Stimulated activated naive CD4-positive, alpha-beta T cell (primary cell): ENCODE results near the gene SLC39A11.
"Not testable (repeated sequence)": the region's sequence is repeated elsewhere in the genome, so short reads cannot be mapped to it uniquely, and the experiment has no call there.

ENCODE experiments used
- DNase-seq, 6 experiments: peaks; one replicate each; lab custom pipeline; 2025; lab: John Stamatoyannopoulos, UW

SLC39A11 gene

DNA sequence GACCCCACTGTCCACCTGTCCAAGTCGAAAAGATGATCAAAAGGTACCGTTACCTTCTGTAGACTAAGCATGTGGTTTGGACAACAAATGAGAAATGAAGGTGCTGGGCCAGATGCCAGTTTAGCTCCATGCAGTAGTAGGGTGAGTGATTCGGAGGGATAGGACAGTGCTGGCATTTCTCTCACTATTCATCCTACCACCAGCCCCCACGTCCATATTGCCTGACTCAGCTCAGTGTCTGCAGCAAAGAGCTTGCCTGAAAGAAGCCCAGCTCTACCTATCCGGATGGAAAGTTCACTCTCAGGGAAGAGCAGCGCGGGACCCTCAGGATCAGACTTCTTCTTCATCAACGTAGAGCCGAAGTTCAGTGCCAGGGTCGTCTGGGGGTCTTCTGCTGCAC, 145.0 kb downstream of the SLC39A11 start:
- no peak for DNase-seq

DNA sequence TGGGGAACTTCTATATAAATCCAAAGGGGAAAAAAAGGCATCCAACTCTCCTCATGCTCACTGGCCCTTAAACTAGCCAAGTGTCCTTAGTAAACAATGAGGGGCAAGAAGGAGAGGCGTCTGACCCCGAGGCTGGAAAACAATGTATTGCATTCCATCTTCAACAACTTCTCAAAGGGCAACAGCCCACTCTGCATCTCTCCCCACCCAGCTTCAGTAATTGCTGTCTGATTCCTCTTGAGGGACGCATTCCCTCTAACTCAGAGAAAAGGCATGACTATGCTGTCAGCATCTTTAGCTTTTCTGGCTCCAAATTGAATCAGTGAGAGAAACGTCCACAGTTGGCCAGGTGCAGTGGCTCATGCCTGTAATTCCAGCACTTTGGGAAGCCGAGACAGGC, 145.8 kb downstream of the SLC39A11 start:
- no peak for DNase-seq

DNA sequence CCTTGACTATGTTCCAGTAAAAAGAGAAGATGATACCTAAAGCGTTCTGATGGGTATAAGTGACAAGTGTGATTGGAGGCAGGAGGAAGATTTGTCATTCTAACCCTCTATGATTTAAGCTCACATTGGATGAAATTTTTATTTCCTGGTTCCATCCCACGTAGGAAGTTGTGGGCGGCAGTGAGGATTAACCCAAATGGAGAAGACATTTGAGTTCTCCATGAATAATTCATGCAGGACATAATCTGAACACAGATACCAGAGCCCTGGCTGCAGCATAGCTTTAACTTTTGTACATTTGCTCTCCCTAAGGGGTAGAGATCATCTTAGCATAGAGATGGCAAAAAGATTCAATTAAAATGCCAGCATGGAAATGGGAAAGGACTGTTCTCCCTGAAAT, 146.3 kb downstream of the SLC39A11 start:
- no peak for DNase-seq

DNA sequence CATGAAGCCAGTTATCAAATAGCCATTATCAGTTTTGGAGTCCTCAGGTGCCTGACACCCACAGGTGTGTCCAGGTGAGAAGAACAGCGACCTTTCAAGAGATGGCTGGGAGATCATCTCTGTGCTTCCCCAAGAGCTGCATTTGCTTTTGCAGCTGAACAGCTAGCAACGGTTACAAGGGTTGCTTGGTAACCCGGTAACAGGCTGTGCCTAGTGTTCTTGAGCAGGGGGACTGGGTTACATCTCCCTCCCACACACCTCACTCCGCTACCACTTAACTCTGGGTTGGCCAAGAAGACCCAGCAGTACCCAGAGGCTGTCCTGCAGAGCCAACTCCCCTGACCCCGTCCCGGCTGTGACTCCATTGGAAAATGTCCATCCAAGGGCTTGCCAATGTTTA, 147.0 kb downstream of the SLC39A11 start:
- DNase-seq: no peak

DNA sequence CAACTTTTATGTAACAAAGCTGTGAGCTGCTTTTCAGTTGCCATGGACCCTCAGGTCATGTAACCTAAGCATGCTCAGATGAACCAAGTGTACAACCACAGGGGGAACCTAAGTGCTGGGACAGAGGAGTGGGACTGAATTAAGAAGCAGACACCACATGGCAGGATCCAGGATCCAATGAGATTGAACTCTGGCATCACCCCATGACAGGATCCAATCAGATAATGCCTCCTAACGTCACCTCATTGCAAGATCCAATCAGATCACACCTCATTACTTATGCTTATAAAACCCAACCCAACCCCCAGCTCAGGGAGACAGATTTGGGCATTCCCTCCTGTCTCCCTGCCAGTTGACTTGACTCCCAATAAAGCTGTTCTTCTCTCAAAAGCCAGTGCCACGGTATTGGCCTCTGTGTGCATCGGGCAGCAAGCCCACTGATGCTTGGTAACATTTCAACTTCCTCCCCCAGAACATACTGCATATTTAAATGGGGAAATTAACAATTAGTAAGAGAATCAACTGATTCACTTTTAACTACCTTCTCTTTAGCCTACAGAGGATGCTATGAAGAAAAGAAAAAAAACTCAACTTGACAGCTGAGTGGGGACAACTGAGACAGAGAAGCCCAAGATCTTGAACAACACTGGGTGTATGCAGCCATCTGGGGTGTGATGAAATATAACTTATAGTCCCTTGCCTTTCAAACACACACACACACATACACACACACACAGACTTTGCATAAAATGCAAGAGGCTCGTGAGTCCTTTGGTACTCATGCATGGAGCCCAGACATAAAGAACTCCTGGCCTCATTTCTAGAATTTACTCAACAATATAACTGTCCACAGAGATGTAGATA, 148.4 kb downstream of the SLC39A11 start:
- DNase-seq: no peak

DNA sequence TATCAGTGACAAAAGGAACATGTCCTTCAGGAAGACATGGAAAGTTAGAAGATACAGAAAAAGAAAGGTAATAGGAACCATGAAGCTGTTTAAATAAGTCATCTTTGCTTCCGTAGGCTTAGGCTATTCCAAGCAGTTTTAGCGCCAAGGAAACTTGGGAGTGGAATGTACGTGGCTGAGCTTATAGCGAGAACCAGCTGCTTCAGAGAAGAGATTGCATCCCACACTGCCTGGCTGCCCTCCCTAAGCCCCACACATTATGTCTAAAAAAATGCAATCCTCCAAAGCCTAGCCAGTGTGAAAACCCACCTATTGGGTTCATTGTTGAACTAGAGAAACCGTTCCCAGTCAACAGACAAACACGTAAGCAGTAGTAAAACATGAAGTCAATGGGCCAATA, 149.9 kb downstream of the SLC39A11 start:
- DNase-seq: no peak

DNA sequence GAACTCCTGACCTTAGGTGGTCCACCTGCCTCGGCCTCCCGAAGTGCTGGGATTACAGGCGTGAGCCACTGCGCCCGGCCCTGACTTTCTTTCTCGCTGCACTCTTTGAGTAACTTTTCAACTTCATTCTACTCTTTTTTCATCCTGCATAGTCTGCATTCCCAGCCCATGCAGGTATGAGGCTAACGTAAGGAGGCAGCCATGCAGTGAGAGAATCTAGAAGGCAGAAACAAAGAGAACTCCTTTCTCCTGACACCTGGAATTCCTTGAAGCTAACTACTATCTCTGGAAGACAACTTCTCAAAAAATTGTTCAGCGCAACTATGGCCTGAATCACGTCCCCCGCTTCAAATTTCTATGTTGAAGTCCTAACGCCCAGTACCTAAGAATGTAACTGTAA, 152.0 kb downstream of the SLC39A11 start:
- no peak for DNase-seq

DNA sequence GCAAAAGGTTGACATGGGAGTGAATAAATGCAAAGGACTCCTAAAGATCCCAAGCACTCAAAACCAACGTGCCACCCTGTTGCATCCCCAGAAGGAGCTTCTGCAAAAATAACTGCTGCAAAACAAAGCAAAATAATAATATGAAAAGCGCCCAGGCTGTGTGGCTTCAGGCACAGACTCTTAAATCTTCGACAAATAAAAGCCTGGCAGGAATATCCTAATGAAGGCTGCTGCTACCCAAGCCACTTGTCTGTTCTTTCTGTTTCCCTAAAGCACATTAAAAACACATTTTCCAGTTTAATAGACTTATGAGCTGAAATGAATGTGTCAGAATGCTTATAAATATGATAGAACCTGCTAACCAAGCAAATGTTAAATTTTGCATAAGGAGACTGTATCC, 154.0 kb downstream of the SLC39A11 start:
- DNase-seq: no peak

DNA sequence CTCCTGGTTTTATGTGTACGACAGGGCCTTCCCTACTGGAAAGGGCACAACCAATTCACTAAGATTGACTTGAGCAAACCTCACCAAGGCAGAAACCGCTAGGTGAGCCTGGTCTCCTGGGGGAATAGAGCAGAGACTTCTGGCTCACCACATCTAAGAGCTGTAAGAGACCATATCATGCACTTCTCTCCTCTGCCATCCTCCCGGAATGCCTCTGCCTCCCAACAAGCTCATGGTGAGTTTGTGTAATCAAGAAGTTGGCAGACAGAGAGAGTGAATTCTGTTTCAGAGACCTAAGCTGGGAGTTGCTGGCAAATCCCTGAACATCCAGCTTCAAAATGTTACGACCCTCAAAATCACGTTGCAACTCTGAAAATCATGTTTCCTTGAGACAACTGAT, 154.8 kb downstream of the SLC39A11 start:
- no peak for DNase-seq

DNA sequence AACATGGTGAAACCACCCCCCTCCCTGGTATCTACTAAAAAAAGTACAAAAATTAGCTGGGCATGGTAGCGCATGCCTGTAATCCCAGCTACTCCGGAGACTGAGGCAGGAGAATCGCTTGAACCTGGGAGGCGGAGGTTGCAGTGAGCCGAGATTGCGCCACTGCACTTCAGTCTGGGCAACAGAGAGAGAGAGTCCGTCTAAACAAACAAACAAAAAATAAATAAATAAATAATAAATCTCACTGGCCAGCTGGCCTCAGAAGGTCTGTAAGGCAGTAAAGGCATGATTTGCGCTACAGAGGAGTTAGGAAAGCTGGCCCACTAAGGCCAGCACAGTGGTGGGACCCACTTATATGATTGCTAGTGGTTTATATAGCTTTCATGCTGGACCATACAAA, 155.2 kb downstream of the SLC39A11 start:
- DNase-seq: not testable (repeated sequence)

DNA sequence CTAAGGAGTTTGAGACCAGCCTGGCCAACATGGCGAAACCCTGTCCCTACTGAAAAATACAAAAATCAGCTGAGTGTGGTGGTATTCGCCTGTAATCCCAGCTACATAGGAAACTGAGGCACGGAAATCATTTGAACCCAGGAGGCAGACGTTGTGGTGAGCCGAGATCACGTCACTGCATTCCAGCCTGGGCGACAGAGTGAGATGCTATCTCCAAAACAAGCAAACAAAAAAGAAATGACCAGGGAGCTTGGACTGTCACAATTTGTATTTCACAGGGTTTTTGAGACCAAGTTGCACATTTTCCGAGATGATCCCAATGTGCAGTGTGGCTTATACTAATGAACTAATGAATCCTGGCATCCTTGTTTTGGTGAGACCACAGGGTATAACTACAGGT, 156.5 kb downstream of the SLC39A11 start:
- no peak for DNase-seq

DNA sequence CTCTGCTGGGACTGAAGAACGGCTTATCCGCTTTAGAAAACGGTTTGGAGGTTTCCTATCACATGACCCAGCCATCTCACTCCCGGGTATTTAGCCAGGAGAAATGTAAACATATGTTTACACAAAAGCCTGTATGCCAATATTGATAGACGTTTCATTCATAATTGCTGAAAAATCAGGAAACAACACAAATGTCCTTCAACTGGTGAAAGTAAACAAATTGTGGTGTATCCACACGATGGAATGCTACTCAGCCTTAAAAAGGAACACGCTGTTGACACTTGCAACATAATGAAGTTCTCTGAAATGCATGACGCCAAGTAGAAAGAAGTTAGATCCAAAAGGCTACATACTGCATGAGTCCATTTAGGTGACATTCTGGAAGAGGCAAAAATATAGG, 157.6 kb downstream of the SLC39A11 start:
- no peak for DNase-seq

DNA sequence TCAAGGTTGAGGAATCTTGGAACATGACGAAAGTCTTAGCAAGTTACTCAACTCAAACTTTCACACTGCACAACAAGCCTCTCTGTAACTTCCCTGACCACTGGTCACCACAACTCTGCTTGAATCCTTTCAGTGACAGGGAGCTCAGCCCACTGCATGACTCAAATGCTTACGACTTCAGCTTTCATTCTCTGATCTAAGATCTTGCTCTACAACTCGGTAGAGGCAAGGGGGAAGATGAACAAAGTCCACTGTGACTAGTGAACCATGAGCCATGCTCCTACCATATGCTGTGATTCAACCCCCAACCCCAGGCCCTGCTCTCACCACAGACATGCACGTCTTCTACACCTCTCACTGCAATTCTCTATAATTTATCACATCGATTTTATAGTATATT, 160.9 kb downstream of the SLC39A11 start:
- DNase-seq: no peak

DNA sequence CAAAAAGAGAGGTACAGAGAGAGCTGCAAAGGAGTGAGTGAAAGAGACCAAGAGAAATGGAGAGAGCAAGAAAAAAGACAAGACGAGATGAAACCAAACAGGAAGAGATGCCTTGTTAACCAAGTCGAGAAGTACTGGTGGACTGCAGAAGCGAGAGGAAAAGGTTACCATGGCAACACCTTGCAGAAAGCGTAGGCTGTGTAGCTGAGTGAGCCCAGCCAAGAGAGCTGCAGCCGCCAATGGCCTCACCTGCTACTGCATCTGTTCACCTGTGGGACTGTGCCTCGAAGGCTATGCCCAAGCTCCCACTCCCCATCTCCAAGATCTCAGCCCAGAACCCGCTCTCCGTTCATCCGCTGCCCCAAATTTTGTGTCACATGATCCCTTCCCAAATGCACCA, 161.3 kb downstream of the SLC39A11 start:
- DNase-seq: peak in 3 of 6 experiments; percentile 1 to 9 (median 3)

DNA sequence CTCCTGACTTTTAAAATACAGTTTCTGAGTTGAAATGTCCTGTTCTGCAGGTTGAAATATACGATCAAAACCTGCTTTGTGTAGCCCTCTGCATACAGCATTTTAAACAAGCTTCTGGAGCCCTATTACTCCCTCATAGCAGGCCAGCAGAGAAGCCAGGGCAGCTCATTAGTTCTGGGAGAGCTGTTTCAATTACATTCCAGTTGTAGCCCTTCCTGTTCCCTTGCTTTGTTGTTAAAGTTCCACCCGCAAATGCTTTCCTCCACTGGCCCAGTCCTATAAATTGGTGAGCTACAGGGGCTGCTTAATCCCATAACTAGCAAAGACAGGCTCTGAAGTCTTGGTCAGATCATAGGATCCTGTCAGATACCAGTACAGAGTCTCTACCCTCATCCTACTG, 162.5 kb downstream of the SLC39A11 start:
- DNase-seq: no peak

DNA sequence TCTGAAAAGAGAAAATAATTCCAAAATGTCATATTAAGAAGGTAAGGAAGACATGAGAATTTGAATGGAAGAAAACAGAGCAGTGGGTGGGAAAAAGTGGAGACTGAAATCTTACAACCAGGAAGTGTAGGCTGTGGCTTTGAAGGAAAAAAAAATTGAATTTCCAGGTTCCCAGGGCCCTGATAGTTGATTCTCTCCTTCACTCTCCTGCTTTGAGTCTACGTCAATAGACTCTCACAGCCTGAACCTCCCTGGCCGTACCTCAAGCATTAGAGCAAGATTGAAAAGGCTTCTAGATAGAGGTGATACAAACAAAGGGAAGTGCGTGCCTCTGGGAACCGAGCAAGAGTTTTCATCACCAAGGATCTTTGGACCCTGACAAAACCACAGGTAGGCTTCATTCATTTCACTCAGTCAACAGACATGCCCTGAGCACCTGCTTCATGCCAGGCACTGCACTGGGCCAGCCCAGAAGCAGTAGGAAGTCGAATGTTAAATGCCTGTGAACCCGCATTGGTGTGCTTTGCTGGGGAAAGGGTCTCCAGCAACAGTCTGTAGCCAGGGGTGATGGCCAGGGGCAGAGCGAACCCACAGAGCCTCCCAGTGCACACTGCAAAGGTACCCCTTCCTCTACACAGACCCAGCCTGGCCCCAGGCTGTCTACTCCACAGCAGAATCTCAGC, 163.9 kb downstream of the SLC39A11 start:
- DNase-seq: no peak

DNA sequence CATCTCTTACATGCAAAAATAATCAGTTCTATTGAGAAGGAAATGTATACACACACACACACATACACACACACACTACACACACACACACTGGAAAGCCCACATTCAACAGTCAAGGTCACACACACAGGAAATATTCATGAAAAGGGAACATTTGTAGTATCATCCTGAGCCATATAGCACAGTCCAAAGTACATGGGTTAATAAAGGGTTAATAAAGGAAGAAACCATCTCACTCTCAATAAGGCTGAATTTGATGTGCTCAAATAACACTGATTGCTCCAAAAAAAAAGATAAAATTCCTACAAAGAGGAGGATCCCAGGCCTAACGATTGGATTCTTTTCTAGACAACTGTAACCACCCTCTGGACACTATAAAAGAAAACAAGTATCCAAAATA, 164.7 kb downstream of the SLC39A11 start:
- no peak for DNase-seq

DNA sequence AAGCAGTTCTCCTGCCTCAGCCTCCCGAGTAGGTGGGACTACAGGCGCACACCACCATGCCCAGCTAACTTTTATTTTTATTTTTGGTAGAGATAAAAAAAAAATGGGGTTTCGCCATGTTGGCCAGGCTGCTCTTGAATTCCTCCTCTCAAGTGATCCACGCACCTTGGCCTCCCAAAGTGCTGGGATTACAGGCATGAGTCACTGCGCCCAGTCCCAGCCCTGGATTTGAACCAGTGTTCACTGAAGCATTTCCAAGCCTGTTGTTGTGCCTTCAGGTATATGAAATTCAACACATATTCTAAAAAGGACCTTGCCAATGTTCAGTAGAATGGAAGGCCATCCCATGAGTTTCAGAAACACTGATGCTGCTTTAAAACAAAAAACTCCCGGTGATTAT, 165.3 kb downstream of the SLC39A11 start:
- no peak for DNase-seq

DNA sequence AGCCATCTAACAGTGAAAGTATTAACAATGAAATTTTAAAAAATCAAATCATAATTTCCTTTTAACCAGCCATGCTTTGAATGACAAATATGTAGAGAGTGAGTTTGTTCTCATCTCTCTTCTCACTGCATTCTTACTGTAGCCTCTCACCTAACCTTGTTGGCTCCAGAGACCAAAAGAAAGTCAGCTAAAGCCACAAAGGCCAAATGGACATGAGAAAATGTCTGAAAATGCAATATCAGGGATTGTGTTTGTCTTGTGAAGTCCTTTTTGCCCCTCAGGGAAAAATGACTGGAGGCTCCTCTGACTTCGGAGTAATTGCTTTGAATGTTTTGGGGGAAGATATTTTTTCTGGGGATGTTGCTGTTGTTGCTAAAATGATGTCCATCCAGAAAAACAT, 166.3 kb downstream of the SLC39A11 start:
- DNase-seq: no peak

DNA sequence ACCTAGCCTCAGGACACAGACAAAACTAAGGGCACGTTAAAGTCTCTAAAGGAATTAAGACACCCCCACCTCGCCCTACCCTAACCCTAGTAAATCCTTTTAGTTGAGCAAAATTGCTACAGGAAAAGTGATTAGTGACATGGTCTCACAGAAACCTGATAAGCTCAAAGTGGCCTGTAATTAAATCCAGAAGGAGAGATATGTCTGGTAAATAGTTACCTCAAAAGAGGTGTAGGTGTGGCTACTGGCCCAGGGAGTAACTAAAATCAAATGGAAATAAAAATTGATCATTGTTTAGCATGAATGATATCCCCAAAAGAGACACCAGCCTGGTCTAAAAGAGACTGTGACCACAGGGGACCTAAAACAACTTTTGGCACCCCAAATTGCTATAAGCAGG, 168.3 kb downstream of the SLC39A11 start:
- DNase-seq: no peak

DNA sequence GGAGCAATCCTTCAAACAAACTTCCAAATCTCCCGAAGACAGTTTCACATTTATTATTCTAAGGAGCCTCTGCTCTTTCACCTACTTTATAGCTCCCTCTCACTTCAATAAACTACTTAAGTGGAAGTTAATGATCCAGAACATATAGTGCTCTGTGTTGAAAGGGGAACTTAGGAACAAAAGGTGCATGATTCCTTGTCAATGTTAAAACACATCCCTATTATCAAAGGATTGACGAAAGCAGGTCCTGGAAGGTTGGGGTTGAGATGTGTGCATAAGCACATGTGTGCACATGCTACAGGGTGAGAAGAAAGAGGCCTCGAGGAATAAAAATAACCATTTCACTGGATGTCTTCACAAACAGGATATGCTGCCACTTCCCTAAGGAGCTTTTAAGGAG, 170.3 kb downstream of the SLC39A11 start:
- DNase-seq: no peak

DNA sequence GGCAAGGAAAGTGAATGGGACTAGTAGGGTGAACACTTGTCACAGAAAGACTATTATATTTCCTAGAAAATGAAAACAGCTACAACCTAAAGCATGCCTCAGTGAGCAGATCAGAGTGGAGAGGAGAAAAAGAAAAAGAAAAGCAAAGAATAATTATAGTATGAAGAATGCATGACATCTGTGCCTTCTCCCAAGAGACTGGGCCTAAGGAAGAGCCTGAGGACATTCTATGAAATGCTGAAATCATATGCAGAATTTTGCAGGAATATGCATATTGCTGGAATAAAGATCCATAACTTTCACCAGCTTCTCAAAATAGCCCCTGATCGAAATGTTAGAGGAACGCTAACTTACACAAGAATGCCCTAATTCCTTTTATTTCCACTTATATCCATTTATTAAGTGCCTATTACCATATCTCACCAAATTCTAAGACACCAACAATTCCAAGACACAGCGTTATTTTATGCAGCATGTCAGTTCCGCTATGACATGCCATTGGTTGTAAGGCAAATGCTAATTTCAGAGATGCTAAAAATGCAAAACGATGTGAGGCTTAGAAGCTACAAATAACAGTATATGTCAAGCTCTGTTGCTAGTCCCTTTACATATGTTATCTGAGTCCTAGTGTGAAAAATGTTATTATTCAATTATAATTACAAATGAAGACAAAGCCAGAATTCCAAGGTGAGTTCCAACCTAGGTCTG, 171.0 kb downstream of the SLC39A11 start:
- no peak for DNase-seq

DNA sequence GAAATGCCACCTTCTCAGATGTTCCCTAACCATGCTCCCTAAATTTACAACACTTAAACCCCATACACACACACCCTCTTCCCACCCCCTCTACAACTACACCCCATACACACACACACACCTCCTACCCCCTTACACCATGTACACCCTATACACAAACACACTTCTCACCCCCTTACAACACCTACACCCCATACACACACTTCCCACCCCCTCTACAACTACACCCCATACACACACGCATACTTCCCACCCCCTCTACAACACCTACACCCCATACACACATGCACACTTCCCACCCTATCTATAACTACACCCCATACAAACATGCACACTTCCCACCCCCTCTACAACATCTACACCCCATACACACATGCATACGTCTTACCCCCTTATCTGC, 172.0 kb downstream of the SLC39A11 start:
- no peak for DNase-seq
